ENCODE measurements around the gene FAM217B.
"Not testable (repeated sequence)": the region's sequence is repeated elsewhere in the genome, so short reads cannot be mapped to it uniquely, and the experiment has no call there.

Gene FAM217B

DNA sequence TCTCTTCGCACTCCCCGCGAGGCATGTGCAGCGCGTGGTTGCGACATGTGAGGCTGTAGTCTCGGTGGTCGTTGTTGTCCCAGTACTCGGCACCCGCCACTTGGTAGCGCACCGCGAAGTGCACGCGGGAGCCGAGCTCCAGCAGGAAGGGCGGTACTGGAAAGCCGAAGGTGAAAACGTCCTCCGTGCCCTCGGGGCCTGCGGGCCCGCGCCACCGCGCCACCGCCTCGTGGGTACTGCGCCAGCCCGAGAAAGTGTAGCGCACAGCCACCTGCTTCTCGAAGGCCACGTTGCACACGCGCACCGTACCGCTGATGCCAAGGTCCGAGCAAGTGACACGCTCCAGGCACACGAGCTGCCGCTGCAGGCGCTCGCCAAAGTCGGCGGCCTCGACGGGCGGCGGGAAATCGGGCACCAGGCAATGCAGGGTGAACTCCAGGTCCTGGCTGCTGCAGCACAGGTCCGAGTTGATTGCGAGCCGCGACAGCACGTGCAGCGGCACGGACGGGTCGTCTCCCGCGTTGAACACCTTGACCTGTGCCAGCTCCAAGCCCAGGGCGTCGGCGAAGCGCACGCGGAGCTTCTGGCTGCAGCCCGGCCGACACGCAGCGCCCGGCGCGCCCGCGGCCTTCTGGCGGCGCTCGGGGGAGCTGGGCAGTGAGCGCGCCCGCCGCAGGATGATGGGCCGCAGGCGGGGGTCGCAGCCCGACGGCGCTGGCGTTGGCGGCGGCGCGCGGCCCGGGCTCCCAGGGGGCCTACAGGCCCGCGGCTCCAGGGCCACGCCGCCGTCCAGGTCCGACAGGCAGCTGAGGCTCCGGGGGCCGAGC is 924 bp upstream of the FAM217B start:
- no peak for DNase-seq

GRCh38 chr20:59939879-59940128 is 385 bp upstream of the FAM217B start:
- no peak for DNase-seq

DNA sequence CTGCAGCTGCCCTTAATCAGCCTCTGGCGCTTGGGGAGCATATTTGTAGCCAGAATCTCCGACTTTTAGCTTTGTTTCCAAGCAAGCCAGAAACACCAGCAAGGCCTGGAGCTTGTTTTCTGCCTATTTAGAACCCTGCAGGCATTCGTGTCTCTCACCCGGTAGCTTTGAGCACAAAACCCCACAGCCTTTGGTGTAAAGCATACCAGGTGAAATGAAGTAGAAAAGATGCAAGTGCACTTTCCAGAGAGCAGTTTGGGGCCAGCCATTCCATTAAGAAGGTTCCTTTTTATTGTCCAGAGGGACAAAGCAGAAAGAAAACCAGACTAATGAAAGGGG is 736 bp downstream of the FAM217B start:
- no peak for DNase-seq

GRCh38 chr20:59942245-59942644 is 2.1 kb downstream of the FAM217B start:
- DNase-seq: no peak

- DNase-seq: no peak
Observed at GRCh38 chr20:59944726-59945125, 4.5 kb downstream of the FAM217B start.

DNA sequence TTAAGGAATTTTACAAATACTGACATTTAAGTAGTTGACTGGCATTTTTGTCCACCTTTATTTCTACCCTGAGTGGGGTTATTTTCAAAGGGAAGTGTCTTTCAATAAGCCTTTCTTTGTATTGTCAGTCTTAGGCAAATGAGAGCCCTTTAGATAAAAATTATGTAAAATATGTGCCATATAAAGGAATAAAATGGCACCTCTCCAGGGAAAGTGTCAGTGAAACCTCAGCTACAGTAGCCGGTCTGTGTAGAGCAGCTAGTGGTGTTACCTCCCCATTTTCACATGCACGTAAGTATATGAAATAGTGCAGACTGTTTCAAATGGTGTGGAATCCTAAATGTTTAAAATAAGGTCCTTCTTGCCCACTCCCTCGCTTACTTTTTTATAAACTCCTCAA is 5.0 kb downstream of the FAM217B start:
- no peak for DNase-seq

GRCh38 chr20:59945731-59946130 is 5.5 kb downstream of the FAM217B start:
- no peak for DNase-seq

DNA sequence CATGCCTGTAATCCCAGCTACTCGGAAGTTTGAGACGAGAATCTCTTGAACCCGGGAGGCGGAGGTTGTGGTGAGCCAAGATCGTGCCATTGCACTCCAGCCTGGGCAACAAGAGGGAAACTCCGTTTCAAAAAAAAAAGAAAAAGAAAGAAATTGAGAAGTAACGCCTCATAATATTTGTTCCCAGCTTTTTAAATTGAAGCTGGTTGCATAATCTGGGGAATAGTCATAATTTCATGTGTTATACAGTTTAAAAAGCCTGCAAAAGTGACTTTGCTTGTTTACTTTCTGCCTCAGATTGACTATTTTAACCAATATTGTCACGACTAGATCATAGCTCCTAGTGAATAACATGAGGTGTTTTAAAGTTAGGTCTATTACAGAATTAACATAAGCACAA is 7.2 kb downstream of the FAM217B start:
- DNase-seq: no peak

GRCh38 chr20:59948212-59948611 is 8.0 kb downstream of the FAM217B start:
- DNase-seq: no peak

GRCh38 chr20:59948828-59949720 is 8.9 kb downstream of the FAM217B start:
- peak; percentile 75 for DNase-seq

- no peak for DNase-seq
Observed at GRCh38 chr20:59949911-59950310, 9.7 kb downstream of the FAM217B start.

DNA sequence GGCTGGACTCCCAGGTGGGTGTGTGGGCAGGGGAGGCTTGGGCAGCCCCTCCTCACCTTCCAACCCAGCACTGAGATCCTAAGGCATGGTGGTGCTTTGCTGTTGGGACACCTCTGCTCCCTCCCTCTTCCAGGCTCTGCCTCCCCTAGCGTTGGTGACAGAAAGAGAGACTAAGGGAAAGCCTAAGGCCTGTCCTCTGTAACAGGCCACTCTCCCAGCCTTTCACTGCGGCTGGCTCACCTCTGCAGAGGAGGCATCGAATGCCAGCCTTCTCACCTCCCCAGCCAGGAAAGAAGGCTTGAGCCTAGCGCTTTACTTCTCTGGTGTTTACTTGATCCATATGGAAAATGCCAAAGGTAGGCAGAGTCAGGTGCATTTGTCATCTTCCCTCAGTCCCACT is 14.5 kb downstream of the FAM217B start:
- DNase-seq: no peak

GRCh38 chr20:59955131-59955796 is 15.1 kb downstream of the FAM217B start:
- DNase-seq: no peak

GRCh38 chr20:59957568-59957967 is 17.4 kb downstream of the FAM217B start:
- DNase-seq: not testable (repeated sequence)

GRCh38 chr20:59958123-59958522 is 17.9 kb downstream of the FAM217B start, which contains the start of gene CDH26:
Gene CDH26 (plus strand): TSS chr20:59958423. CDS start chr20:59958727, 304 bp downstream.
- no peak for DNase-seq

- no peak for DNase-seq
Observed at GRCh38 chr20:59958626-59959025, 18.4 kb downstream of the FAM217B start.

DNA sequence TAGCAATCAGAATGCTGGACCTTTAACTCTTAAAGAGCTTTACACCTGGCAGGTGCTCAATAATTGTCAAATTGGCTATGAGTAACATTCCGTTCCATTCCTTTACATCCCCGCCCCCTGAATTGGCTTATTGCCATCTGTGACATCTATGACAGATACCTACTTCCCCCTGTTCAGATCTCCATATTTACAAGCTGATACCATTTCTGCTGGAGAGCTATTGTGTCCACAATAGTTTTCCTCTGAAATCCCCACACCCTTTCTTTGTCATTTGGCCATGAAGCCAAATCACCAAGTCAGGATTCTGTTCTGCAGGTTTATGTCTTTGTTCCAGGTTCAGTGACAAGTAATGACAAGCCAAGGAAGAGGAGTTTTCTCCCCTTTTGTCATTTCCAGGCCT is 21.2 kb downstream of the FAM217B start:
- no peak for DNase-seq

DNA sequence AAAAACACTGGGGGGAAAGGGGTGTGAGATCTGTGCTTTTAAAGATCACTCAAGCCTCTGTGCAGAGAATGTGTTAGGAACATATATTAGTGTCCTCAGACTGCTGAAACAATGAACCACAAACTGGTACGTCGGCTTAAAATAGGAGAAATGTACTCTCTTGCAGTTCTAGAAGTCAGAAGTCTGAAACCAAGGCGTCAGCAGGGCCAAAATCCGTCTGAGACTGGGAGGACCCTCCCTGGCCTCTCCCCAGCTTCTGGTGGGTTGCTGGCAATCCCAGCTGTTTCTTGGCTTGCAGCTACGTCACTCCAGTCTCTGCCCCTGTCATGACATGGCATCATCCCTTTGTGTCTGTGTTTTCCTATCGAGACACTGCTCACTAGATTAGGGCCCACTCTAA is 22.0 kb downstream of the FAM217B start:
- DNase-seq: no peak

GRCh38 chr20:59966428-59966827 is 26.2 kb downstream of the FAM217B start:
- no peak for DNase-seq

DNA sequence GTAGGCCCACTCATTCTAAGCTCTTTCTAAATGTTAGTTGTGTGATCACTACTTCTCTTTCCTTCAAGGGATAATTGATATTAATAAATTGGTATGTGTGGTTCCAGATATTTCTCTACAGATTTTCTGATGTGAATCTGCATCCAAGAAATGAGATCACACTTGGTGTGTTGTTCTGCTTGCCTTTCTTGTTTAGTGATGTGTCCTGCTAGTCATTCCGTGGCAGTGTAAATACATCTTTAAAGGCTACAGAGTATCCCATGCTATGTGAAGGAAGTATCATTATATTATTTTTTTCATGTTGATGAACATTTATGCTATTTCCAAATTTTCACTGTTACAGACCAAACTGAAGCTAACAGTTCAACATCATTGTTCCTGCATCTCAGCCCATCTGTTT is 31.2 kb downstream of the FAM217B start:
- DNase-seq: no peak

DNA sequence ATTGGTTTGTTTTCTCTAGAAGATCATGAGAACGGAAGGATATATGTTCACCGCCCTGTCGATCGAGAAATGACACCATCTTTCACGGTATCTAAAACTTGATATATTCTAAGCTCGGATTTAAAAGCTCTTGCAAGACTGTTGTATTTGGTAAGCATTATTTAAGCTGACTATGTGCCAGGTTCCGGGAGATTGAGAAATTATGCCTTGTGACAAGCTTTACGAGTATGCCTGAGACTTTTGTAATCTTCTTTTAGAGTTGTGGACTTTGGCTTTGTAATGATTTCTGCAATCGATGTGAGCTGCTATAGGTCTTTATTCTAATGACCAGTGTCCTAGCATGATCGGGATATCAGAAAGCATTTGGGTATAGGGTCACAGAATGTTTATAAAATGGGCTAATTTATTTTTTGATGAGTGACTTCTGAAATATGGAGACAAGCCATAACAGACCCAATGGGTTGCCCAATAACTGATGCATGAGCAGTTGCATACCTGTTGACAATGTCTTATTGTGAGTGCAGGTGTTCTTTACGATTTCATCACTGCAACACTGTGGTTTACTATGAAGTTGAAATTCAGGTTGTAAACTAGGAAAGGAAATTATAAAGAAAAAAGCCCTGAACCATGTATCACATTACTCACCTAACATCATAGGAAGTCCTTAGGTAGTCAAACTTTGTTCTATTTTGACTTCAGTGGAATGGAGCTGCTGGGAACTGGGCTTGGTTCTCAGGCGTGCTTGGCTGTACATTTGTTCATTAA is 32.0 kb downstream of the FAM217B start:
- no peak for DNase-seq

DNA sequence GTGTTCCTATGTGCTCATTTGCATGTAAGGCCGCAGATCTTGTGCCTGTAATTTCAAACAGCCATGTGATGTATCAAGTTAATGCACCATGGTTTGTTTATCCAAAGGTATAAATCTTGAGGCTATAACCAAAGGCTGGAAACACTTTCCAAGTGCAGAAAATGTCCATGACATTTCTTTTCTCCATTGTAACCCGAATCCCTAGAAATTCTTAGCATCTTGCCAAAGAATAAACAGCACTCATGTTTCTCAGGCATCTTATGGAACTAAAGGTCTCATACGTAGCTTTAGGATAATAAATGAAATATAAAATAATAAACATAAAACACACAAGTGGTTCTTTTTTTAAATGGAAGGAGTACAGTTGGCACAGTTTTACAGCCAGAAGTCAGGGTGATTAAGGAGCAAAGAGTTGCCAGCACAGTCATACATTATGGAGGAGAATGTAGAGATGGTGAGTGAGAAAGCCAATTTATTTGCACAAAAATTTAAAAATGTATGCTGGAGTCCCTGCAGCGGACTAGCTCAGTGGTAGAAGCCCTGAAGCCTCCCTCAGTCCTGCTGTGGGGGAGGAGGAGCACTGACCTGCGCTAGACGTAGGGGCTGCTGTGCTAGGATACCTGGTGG is 36.1 kb downstream of the FAM217B start:
- no peak for DNase-seq

GRCh38 chr20:59977086-59977485 is 36.9 kb downstream of the FAM217B start:
- no peak for DNase-seq

Measured in CD4-positive, alpha-beta T cell treated with Interleukin-21 for 1 hour (primary cell).